Tibial nerve (tissue), 4 donors: ENCODE data around the gene SNRNP25. TPM values are rescaled to one million over a fixed set of nuclear protein-coding genes. Genes with fewer than 3 reads are reported as not detected.

Experiments used
- DNase-seq, 2 donors: peaks; one replicate each; pipeline ENCODE4 v3.0.0-alpha.2; 2019; ENCODE audit warnings: low spot score in 2 of 2
- H3K27ac ChIP-seq, 4 donors: fragments of 200-600 bp; sonication (generic) in 3 of 4; one replicate each; pipeline ENCODE4 v1.5.1; 2017 to 2019; ENCODE audit warnings: mild to moderate bottlenecking in 1 of 4
- H3K27me3 ChIP-seq, 2 donors: fragments of 200-600 bp; sonication (generic) in 1 of 2; one replicate each; pipeline versions ENCODE4 v1.5.1 to v1.6.0; 2017 to 2019
- H3K36me3 ChIP-seq, 3 donors: fragments of 200-600 bp; sonication (generic); one replicate each; pipeline ENCODE4 v1.5.1; 2018 to 2019
- H3K4me1 ChIP-seq, 4 donors: fragments of 200-600 bp; sonication (generic) in 3 of 4; one replicate each; pipeline ENCODE4 v1.5.1; 2017 to 2019
- H3K4me3 ChIP-seq, 4 donors: fragments of 200-600 bp; sonication (generic) in 3 of 4; one replicate each; pipeline ENCODE4 v1.5.1; 2017 to 2019; ENCODE audit warnings: mild to moderate bottlenecking in 1 of 4, moderate library complexity in 1 of 4
- H3K9me3 ChIP-seq, 4 donors: fragments of 200-600 bp; sonication (generic) in 3 of 4; one replicate each; pipeline ENCODE4 v1.5.1; 2017 to 2019
- CTCF ChIP-seq, 5 experiments: fragments of 200-600 bp in 3 of 5; fragments of 450-650 bp in 2 of 5; sonication (generic) in 3 of 5; IDR thresholded peaks; one replicate each; pipeline ENCODE4 v1.5.1; 2016 to 2019; ENCODE audit warnings: antibody characterized with exemption in 5 of 5, mild to moderate bottlenecking in 3 of 5, moderate library complexity in 2 of 5
- EP300 ChIP-seq, 2 donors: sonication (generic); formaldehyde crosslinking; IDR thresholded peaks; one replicate each; pipeline ENCODE4 v1.6.1; 2017; ENCODE audit warnings: antibody characterized with exemption in 2 of 2, mild to moderate bottlenecking in 1 of 2
- POLR2A ChIP-seq, 2 donors: fragments of 450-650 bp; IDR thresholded peaks; one replicate each; pipeline ENCODE4 v1.6.1; 2017; ENCODE audit warnings: antibody characterized with exemption in 2 of 2, mild to moderate bottlenecking in 2 of 2, moderate library complexity in 2 of 2
- WGBS, 2 donors: methylation state at CpG; one replicate each; pipeline ENCODE4 v1.1.5; 2018; 5-methylcytosine and 5-hydroxymethylcytosine counted together
- total RNA-seq, 4 donors: library from RNA; depleted of rRNA; stranded (reverse); fragments of >200 nt; gene quantifications; one replicate each; pipeline ENCODE4 v1.1.0, GENCODE V29; 2016

The SNRNP25 gene
- total RNA-seq, 4 donors from 2014 or later, result 9.3 to 21.6 (median 15.7) TPM

- Histone ChIP-seq H3K4me1 (peaks cover 0 to 75% (median 55%) of the 10 kb centered on the region in 4 donors), H3K9me3 (no peaks in the 10 kb centered on the region), H3K27ac (peak overlapping the region; percentile 80 to 99 (median 94)), H3K4me3 (no peak overlapping the region), H3K36me3 (peaks cover 0 to 34% (median under 1%) of the 10 kb centered on the region in 3 donors), H3K27me3 (no peaks in the 10 kb centered on the region)
- no peak for DNase-seq
- TF ChIP-seq EP300 (IDR thresholded peaks at IDR 0.05), result no peak
- TF ChIP-seq CTCF (IDR thresholded peaks at IDR 0.05), result no peak
- no peak for TF ChIP-seq POLR2A (IDR thresholded peaks at IDR 0.05)
- 35 to 50% methylated on average over 12 of the region's 13 CpGs for whole genome bisulfite sequencing, 2 donors
These were observed 12.9 kb downstream of the SNRNP25 start for GRCh38 chr16:66309-67182.

GRCh38 chr16:67183-67791 is 13.7 kb downstream of the SNRNP25 start:
- Histone ChIP-seq H3K27me3 (no peaks in the 10 kb centered on the region), H3K36me3 (peaks cover 0 to 27% (median 0%) of the 10 kb centered on the region in 3 donors), H3K4me1 (peaks cover 0 to 75% (median 55%) of the 10 kb centered on the region in 4 donors), H3K27ac (peak overlapping the region; percentile 80 to 99 (median 94)), H3K4me3 (peak overlapping the region in 1 of 4 donors; percentile 22), H3K9me3 (no peaks in the 10 kb centered on the region)
- 41 to 60% methylated on average over 8 to 10 of the region's 10 CpGs for WGBS, 2 donors
- TF ChIP-seq EP300 (IDR thresholded peaks at IDR 0.05) (peak in 1 of 2 donors; percentile 49), CTCF (IDR thresholded peaks at IDR 0.05) (no peak), POLR2A (IDR thresholded peaks at IDR 0.05) (no peak)
- no peak for DNase-seq

DNA sequence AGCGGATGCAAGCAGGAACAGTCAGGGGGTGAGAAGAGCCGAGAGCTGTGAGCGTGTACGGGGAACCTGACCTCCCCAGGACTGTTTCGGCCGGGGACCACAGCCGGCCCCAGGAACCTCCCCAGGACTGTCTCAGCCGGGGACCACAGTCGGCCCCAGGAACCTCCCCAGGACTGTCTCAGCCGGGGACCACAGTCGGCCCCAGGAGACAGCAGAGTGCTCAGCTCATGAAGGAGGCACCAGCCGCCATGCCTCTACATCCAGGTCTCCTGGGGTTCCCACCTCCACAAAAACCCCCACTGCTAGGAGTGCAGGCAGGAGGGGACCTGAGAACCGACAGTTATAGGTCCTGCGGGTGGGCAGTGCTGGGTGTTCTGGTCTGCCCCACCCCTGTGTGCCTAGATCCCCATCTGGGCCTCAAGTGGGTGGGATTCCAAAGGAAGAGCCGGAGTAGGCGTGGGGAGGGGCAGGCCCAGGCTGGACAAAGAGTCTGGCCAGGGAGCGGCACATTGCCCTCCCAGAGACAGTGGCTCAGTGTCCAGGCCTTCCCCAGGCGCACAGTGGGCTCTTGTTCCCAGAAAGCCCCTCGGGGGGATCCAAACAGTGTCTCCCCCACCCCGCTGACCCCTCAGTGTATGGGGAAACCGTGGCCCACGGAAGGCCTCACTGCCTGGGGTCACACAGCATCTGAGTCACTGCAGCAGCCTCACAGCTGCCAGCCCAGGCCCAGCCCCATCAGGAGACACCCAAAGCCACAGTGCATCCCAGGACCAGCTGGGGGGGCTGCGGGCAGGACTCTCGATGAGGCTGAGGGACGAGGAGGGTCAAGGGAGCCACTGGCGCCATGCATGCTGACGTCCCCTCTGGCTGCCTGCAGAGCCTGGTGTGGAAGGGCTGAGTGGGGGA is 14.5 kb downstream of the SNRNP25 start:
- DNase-seq, result peak; percentile 35 to 57
- TF ChIP-seq POLR2A (IDR thresholded peaks at IDR 0.05) (peak in 1 of 2 donors; percentile 28), EP300 (IDR thresholded peaks at IDR 0.05) (peak; percentile 28 to 91), CTCF (IDR thresholded peaks at IDR 0.05) (no peak)
- Histone ChIP-seq H3K9me3 (no peaks in the 10 kb centered on the region), H3K4me1 (peaks cover 0 to 82% (median 61%) of the 10 kb centered on the region in 4 donors), H3K36me3 (peaks cover 0 to 19% (median 0%) of the 10 kb centered on the region in 3 donors), H3K4me3 (peak overlapping the region in 3 of 4 donors; percentile 5 to 22 (median 19)), H3K27ac (peak overlapping the region; percentile 80 to 99 (median 94)), H3K27me3 (no peaks in the 10 kb centered on the region)
- WGBS, 2 donors, result 30 to 41% methylated on average over 18 to 27 of the region's 27 CpGs

- Histone ChIP-seq H3K9me3 (no peaks in the 10 kb centered on the region), H3K27ac (peak overlapping the region; percentile 80 to 99 (median 94)), H3K4me3 (peak overlapping the region in 1 of 4 donors; percentile 13), H3K27me3 (no peaks in the 10 kb centered on the region), H3K4me1 (peaks cover 0 to 91% (median 72%) of the 10 kb centered on the region in 4 donors), H3K36me3 (peaks cover 0 to 8% (median 0%) of the 10 kb centered on the region in 3 donors)
- no peak for DNase-seq
- TF ChIP-seq EP300 (IDR thresholded peaks at IDR 0.05) (no peak), CTCF (IDR thresholded peaks at IDR 0.05) (no peak)
- WGBS, 2 donors, result 29 to 31% methylated on average over 7 to 8 of the region's 8 CpGs
These were observed 15.6 kb downstream of the SNRNP25 start for GRCh38 chr16:69181-69580.
